ENCODE results near the gene CSH2.

DNA sequence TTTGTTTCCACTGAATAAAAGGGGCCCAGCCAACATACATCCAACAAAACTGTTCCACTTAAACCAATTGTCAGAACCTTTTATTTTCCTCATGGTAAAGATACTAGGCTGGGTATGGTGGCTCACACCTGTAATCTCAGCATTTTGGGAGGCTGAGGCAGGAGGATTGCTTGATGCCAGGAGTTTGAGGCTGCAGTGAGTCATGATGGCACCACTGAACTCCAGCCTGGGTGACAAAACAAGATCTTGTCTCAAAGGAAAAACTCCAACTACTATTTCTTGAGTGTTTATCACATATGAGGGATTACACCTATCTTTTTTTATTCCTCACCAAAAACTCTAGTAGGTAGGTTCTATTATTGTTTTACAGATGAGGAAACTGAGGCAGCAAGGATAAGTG is 50.9 kb downstream of the CSH2 start:
- TF ChIP-seq, protein P1, sequence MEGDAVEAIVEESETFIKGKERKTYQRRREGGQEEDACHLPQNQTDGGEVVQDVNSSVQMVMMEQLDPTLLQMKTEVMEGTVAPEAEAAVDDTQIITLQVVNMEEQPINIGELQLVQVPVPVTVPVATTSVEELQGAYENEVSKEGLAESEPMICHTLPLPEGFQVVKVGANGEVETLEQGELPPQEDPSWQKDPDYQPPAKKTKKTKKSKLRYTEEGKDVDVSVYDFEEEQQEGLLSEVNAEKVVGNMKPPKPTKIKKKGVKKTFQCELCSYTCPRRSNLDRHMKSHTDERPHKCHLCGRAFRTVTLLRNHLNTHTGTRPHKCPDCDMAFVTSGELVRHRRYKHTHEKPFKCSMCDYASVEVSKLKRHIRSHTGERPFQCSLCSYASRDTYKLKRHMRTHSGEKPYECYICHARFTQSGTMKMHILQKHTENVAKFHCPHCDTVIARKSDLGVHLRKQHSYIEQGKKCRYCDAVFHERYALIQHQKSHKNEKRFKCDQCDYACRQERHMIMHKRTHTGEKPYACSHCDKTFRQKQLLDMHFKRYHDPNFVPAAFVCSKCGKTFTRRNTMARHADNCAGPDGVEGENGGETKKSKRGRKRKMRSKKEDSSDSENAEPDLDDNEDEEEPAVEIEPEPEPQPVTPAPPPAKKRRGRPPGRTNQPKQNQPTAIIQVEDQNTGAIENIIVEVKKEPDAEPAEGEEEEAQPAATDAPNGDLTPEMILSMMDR (conservative IDR thresholded peaks at IDR 0.05; ENCODE audit: low read depth, low read length): no peak
- no peak for TF ChIP-seq EZH2 (IDR thresholded peaks at IDR 0.05; ENCODE audit: borderline replicate concordance, low read depth, low read length, poor library complexity, severe bottlenecking)
